ENCODE data around the gene PBRM1. TPM values are rescaled to one million over a fixed set of nuclear protein-coding genes. Genes with fewer than 3 reads are reported as not detected.

The PBRM1 gene
- total RNA-seq, 3 donors from 2014 or later: 55.9 to 65.2 (median 64.4) TPM

- H3K36me3 Mint-ChIP-seq (ENCODE audit: insufficient read depth): peaks cover 35% of the 10 kb centered on the region
- ATAC-seq: no peak
Measured at GRCh38 chr3:52663098-52663497, 22.6 kb downstream of the PBRM1 start.

GRCh38 chr3:52660046-52660445 is 25.7 kb downstream of the PBRM1 start:
- ATAC-seq: no peak
- Mint-ChIP-seq H3K27me3 (ENCODE audit: low read depth) (no peaks in the 10 kb centered on the region), H3K36me3 (ENCODE audit: insufficient read depth) (peaks cover 44% of the 10 kb centered on the region), H3K9me3 (no peaks in the 10 kb centered on the region), H3K4me3 (no peak overlapping the region), H3K4me1 (ENCODE audit: low read depth) (peaks cover 5% of the 10 kb centered on the region)
- no peak for DNase-seq

More at GRCh38 chr3:52663098-52663497, 22.6 kb downstream of the PBRM1 start:
- Mint-ChIP-seq H3K27me3 (ENCODE audit: low read depth) (no peaks in the 10 kb centered on the region), H3K4me3 (no peak overlapping the region), H3K4me1 (ENCODE audit: low read depth) (no peaks in the 10 kb centered on the region), H3K9me3 (no peaks in the 10 kb centered on the region)
- DNase-seq: no peak

DNA sequence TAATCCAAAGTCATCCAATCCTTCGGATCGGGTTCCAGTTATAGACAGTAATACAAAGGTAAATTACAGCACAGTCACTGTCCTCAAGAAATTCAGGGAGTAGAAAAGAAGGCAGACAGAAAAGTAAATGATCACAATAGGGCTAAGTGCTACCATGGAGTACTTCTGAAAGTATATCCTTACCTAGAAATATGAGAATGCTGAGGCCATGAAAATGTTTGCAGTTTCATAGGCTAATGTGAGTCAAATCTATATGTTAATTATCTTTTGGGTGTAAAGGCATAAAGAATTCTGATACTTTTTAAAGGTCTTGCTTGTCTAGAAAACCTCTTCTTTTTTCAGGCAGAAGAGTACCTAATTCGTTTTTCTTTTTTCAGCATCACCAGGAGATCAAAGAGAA is 29.8 kb downstream of the PBRM1 start:
- H3K9me3 Mint-ChIP-seq: no peaks in the 10 kb centered on the region
- H3K36me3 Mint-ChIP-seq (ENCODE audit: insufficient read depth): peaks cover 33% of the 10 kb centered on the region
- H3K4me1 Mint-ChIP-seq (ENCODE audit: low read depth): peaks cover 5% of the 10 kb centered on the region
- ATAC-seq (no peak), DNase-seq (no peak)
- no peak overlapping the region for H3K4me3 Mint-ChIP-seq
- no peaks in the 10 kb centered on the region for H3K27me3 Mint-ChIP-seq (ENCODE audit: low read depth)

GRCh38 chr3:52651592-52651991 is 34.1 kb downstream of the PBRM1 start:
- H3K4me3 Mint-ChIP-seq: no peak overlapping the region
- peaks cover 5% of the 10 kb centered on the region for H3K4me1 Mint-ChIP-seq (ENCODE audit: low read depth)
- DNase-seq: no peak
- peaks cover 56% of the 10 kb centered on the region for H3K36me3 Mint-ChIP-seq (ENCODE audit: insufficient read depth)
- H3K9me3 Mint-ChIP-seq: no peaks in the 10 kb centered on the region
- no peak for ATAC-seq
- H3K27me3 Mint-ChIP-seq (ENCODE audit: low read depth): no peaks in the 10 kb centered on the region

DNA sequence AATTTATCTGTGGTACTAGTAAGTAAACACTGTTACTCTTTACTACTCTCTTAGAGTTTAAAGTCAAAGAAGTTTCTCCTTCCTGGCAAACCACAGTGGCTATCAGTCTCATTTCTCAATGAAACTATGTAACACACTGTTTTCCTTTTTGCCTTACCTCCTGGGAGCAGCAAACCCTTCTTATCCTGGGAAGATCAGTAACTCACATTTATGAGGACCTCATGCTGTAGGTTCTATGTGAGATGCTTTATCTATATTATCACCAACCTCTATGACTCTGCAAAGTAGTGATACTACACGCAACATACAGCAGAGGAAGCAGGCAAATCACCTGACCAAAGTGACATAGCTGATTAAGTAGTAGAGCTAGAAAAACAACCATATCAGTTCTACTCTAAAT is 35.3 kb downstream of the PBRM1 start:
- H3K36me3 Mint-ChIP-seq (ENCODE audit: insufficient read depth): peaks cover 50% of the 10 kb centered on the region
- H3K27me3 Mint-ChIP-seq (ENCODE audit: low read depth): no peaks in the 10 kb centered on the region
- no peaks in the 10 kb centered on the region for H3K4me1 Mint-ChIP-seq (ENCODE audit: low read depth)
- H3K9me3 Mint-ChIP-seq: no peaks in the 10 kb centered on the region
- H3K4me3 Mint-ChIP-seq: no peak overlapping the region
- no peak for ATAC-seq
- no peak for DNase-seq

- ATAC-seq (no peak), DNase-seq (no peak)
- Mint-ChIP-seq H3K4me1 (ENCODE audit: low read depth) (no peaks in the 10 kb centered on the region), H3K27me3 (ENCODE audit: low read depth) (no peaks in the 10 kb centered on the region), H3K4me3 (no peak overlapping the region), H3K36me3 (ENCODE audit: insufficient read depth) (peaks cover 52% of the 10 kb centered on the region), H3K9me3 (no peaks in the 10 kb centered on the region)
Measured at GRCh38 chr3:52649461-52650210, 36.1 kb downstream of the PBRM1 start.

DNA sequence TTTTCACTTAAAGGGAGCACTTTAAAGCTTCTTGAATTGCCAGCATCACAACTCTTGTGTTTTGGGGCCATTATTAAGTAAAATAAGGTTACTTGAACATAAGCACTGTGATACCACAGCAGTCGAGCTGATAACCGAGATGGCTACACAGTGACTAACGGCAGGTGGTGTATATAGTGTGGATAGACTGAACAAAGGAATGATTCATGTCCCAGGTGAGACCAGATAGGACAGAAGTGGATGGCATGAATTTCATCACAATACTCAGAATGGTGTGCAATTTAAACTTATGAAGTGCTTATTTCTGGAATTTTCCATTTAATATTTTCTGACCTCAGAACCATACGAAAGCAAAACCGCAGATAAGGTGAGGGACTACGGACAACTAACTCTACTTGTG is 40.2 kb downstream of the PBRM1 start:
- H3K9me3 Mint-ChIP-seq: no peaks in the 10 kb centered on the region
- no peak for ATAC-seq
- H3K36me3 Mint-ChIP-seq (ENCODE audit: insufficient read depth): peaks cover 43% of the 10 kb centered on the region
- no peaks in the 10 kb centered on the region for H3K27me3 Mint-ChIP-seq (ENCODE audit: low read depth)
- no peak overlapping the region for H3K4me3 Mint-ChIP-seq
- no peaks in the 10 kb centered on the region for H3K4me1 Mint-ChIP-seq (ENCODE audit: low read depth)
- DNase-seq: no peak

DNA sequence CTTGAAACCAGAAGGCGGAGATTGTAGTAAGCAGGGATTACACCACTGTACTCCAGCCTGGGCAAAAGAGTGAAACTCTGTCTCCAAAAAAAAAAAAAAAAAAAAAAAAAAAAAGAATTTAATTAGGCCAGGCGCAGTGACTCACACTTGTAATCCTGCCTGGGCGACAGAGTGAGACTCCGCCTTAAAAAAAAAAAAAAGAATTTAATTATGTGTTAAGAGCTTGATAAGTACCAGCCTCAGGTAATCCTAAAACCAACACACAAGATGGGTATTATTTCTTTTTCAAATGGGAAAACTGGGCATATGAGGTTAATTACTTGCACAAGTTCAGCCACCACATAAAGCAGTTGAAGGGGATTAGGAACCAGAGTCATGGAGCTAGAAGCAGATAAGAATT is 49.0 kb downstream of the PBRM1 start:
- no peak for ATAC-seq
- Mint-ChIP-seq H3K27me3 (ENCODE audit: low read depth) (no peaks in the 10 kb centered on the region), H3K9me3 (no peaks in the 10 kb centered on the region), H3K4me3 (no peak overlapping the region), H3K4me1 (ENCODE audit: low read depth) (no peaks in the 10 kb centered on the region), H3K36me3 (ENCODE audit: insufficient read depth) (peaks cover 19% of the 10 kb centered on the region)
- no peak for DNase-seq

DNA sequence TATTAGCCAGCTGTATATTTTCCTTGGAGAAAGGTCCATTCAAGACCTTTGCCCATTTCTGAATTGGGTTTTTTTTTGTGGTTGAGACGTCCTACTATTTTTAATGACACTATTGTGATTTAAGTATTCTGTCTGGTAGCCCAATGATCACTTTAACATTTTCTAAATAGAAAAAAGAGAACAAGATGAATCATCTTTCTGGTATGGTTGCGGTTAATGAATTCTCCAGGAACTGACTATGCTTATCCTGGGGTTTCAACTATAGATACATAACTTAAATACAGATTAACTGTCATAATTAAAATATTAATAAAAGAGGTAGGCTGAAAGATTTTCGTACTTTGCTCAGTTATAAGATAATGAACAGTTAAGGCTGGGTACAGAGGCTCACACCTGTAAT is 51.9 kb downstream of the PBRM1 start:
- DNase-seq (no peak), ATAC-seq (no peak)
- Mint-ChIP-seq H3K27me3 (ENCODE audit: low read depth) (no peaks in the 10 kb centered on the region), H3K4me3 (no peak overlapping the region), H3K36me3 (ENCODE audit: insufficient read depth) (peaks cover 14% of the 10 kb centered on the region), H3K9me3 (no peaks in the 10 kb centered on the region), H3K4me1 (ENCODE audit: low read depth) (no peaks in the 10 kb centered on the region)

DNA sequence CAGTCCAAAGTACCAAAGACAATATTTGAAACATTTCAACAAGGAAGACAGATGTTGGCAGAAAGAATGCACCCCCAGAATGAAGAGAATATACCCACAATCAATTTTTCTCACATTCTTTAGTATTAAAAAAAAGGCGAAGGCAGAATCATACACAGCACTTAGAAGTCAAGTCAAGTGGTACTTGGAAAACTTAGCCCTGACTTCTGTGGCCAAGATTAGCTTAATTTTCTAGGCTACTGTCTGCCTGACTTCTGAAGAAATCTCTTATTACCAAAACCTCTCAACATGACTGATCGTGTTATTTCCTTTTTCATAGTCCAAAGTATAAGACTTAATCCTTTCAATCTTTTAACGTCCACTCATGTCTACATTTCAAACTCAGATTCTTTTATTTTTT is 60.7 kb downstream of the PBRM1 start:
- Mint-ChIP-seq H3K4me3 (no peak overlapping the region), H3K9me3 (no peaks in the 10 kb centered on the region), H3K36me3 (ENCODE audit: insufficient read depth) (peaks cover 33% of the 10 kb centered on the region), H3K27me3 (ENCODE audit: low read depth) (no peaks in the 10 kb centered on the region), H3K4me1 (ENCODE audit: low read depth) (peaks cover 19% of the 10 kb centered on the region)
- ATAC-seq: no peak
- no peak for DNase-seq

- Mint-ChIP-seq H3K4me1 (ENCODE audit: low read depth) (peaks cover 22% of the 10 kb centered on the region), H3K9me3 (no peaks in the 10 kb centered on the region), H3K36me3 (ENCODE audit: insufficient read depth) (peaks cover 36% of the 10 kb centered on the region), H3K27me3 (ENCODE audit: low read depth) (no peaks in the 10 kb centered on the region), H3K4me3 (no peak overlapping the region)
- DNase-seq (no peak), ATAC-seq (no peak)
Measured at GRCh38 chr3:52623234-52623792, 62.4 kb downstream of the PBRM1 start.

- peaks cover 37% of the 10 kb centered on the region for H3K36me3 Mint-ChIP-seq (ENCODE audit: insufficient read depth)
- ATAC-seq (no peak), DNase-seq (no peak)
- H3K4me3 Mint-ChIP-seq: no peak overlapping the region
- H3K9me3 Mint-ChIP-seq: no peaks in the 10 kb centered on the region
- peaks cover 22% of the 10 kb centered on the region for H3K4me1 Mint-ChIP-seq (ENCODE audit: low read depth)
- H3K27me3 Mint-ChIP-seq (ENCODE audit: low read depth): no peaks in the 10 kb centered on the region
Measured at GRCh38 chr3:52620580-52620979, 65.1 kb downstream of the PBRM1 start.

- Mint-ChIP-seq H3K36me3 (ENCODE audit: insufficient read depth) (peaks cover 29% of the 10 kb centered on the region), H3K27me3 (ENCODE audit: low read depth) (no peaks in the 10 kb centered on the region), H3K4me3 (no peak overlapping the region), H3K9me3 (no peaks in the 10 kb centered on the region), H3K4me1 (ENCODE audit: low read depth) (peaks cover 4% of the 10 kb centered on the region)
- ATAC-seq: no peak
- no peak for DNase-seq
Measured at GRCh38 chr3:52615166-52615565, 70.5 kb downstream of the PBRM1 start.

DNA sequence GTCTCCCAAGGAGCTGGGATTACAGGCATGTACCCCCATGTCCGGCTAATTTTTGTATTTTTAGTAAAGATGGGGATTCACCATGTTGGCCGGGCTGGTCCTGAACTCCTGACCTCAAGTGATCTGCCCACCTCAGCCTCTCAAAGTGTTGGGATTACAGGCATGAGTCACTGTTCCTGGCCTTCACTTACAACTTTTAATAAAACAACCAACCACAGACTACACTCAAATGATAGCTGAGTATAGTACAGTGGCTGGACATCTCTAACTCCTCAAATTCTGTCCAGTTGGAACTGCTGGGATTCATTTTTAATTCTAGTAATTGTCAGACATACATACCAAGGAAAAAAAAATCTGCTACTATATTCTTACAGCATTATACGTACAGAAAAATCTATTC is 71.0 kb downstream of the PBRM1 start:
- DNase-seq: no peak
- H3K36me3 Mint-ChIP-seq (ENCODE audit: insufficient read depth): peaks cover 26% of the 10 kb centered on the region
- no peak for ATAC-seq
- H3K4me1 Mint-ChIP-seq (ENCODE audit: low read depth): no peaks in the 10 kb centered on the region
- H3K9me3 Mint-ChIP-seq: no peaks in the 10 kb centered on the region
- no peak overlapping the region for H3K4me3 Mint-ChIP-seq
- no peaks in the 10 kb centered on the region for H3K27me3 Mint-ChIP-seq (ENCODE audit: low read depth)

- no peaks in the 10 kb centered on the region for H3K27me3 Mint-ChIP-seq (ENCODE audit: low read depth)
- no peaks in the 10 kb centered on the region for H3K9me3 Mint-ChIP-seq
- H3K4me1 Mint-ChIP-seq (ENCODE audit: low read depth): peaks cover 7% of the 10 kb centered on the region
- H3K36me3 Mint-ChIP-seq (ENCODE audit: insufficient read depth): peaks cover 37% of the 10 kb centered on the region
- DNase-seq: no peak
- ATAC-seq: no peak
- no peak overlapping the region for H3K4me3 Mint-ChIP-seq
Measured at GRCh38 chr3:52609316-52609815, 76.3 kb downstream of the PBRM1 start.

All from activated T-cell treated with anti-CD3 and anti-CD28 coated beads, Interleukin-2, amount 50 U/mL, for 4 hours (primary cell).